Neural progenitor cell (in vitro differentiated cells): Measurements from ENCODE around the gene RPS27L. TPM values are rescaled to one million over a fixed set of nuclear protein-coding genes. Genes with fewer than 3 reads are reported as not detected.

Experiments used
- DNase-seq: peaks from one replicate; pipeline ENCODE4 v3.0.0-alpha.2; 2016; ENCODE audit warnings: low spot score
- H2AFZ ChIP-seq: fragments of 200-600 bp; sonication (generic); replicated peaks from 2 replicates; pipeline ENCODE4 v1.6.1; 2016; ENCODE audit warnings: antibody characterized with exemption
- H3F3A ChIP-seq: fragments of 200-600 bp; sonication (generic); 2 replicates; pipeline ENCODE4 v1.6.1; 2016; ENCODE audit warnings: antibody characterized with exemption, low read depth
- H3K27ac ChIP-seq: fragments of 200-600 bp; sonication (generic); 2 replicates; pipeline ENCODE4 v1.5.1; 2016; ENCODE audit warnings: mild to moderate bottlenecking
- H3K27me3 ChIP-seq: fragments of 200-600 bp; sonication (generic); 2 replicates; pipeline ENCODE4 v1.6.1; 2016; ENCODE audit warnings: mild to moderate bottlenecking, moderate library complexity
- H3K36me3 ChIP-seq: fragments of 200-600 bp; sonication (generic); 2 replicates; pipeline ENCODE4 v1.5.1; 2016
- H3K4me1 ChIP-seq: fragments of 200-600 bp; sonication (generic); 2 replicates; pipeline ENCODE4 v1.6.1; 2016; ENCODE audit warnings: mixed run types
- H3K4me2 ChIP-seq: fragments of 200-600 bp; sonication (generic); 2 replicates; pipeline ENCODE4 v1.6.1; 2016
- H3K4me3 ChIP-seq: fragments of 200-600 bp; sonication (generic); 2 replicates; pipeline ENCODE4 v1.5.1; 2016
- H3K79me2 ChIP-seq: fragments of 200-600 bp; sonication (generic); 2 replicates; pipeline ENCODE4 v1.6.1; 2016; ENCODE audit warnings: low read depth
- H3K9ac ChIP-seq: fragments of 200-600 bp; sonication (generic); 2 replicates; pipeline ENCODE4 v1.6.1; 2016
- H3K9me3 ChIP-seq: fragments of 200-600 bp; sonication (generic); 2 replicates; pipeline ENCODE4 v1.5.1; 2016; ENCODE audit warnings: low read depth
- H4K20me1 ChIP-seq: fragments of 200-600 bp; sonication (generic); 2 replicates; pipeline ENCODE4 v1.6.1; 2016; ENCODE audit warnings: low read depth
- H3K27ac Mint-ChIP-seq: 3 replicates; pipeline ENCODE4 v1.8.0; 2021; ENCODE audit warnings: mixed read lengths
- H3K27me3 Mint-ChIP-seq: 2 replicates; pipeline ENCODE4 v1.8.0; 2022; ENCODE audit warnings: low read depth, mild to moderate bottlenecking, inconsistent platforms, moderate library complexity, mixed read lengths; ENCODE audit not compliant: insufficient read depth
- H3K36me3 Mint-ChIP-seq: 3 replicates; pipeline ENCODE4 v1.8.0; 2021; ENCODE audit warnings: mixed read lengths
- H3K4me1 Mint-ChIP-seq: 3 replicates; pipeline ENCODE4 v1.8.0; 2021; ENCODE audit warnings: mixed read lengths
- H3K4me3 Mint-ChIP-seq: 3 replicates; pipeline ENCODE4 v1.8.0; 2021; ENCODE audit warnings: mild to moderate bottlenecking, moderate library complexity, mixed read lengths
- H3K9me3 Mint-ChIP-seq: 3 replicates; pipeline ENCODE4 v1.8.0; 2020; ENCODE audit warnings: mixed read lengths
- EZH2 ChIP-seq: fragments of 200-600 bp; sonication (generic); IDR thresholded peaks from 2 replicates; pipeline ENCODE4 v1.6.1; 2017; ENCODE audit warnings: antibody characterized with exemption, mild to moderate bottlenecking, moderate library complexity
- EZH2phosphoT487 ChIP-seq: fragments of 200-600 bp; sonication (generic); IDR thresholded peaks from 2 replicates; pipeline ENCODE4 v1.6.1; 2017; ENCODE audit warnings: antibody characterized with exemption
- total RNA-seq: library from RNA; depleted of rRNA; stranded (reverse); fragments of >200 nt; gene quantifications from 2 replicates; pipeline ENCODE4 v1.2.3, GENCODE V29; 2015; ENCODE audit warnings: low replicate concordance
- TF ChIP-seq, protein P1 (sequence below): fragments of 200-600 bp; sonication (generic); IDR thresholded peaks from 2 replicates; pipeline ENCODE4 v1.5.1; 2017; ENCODE audit warnings: antibody characterized with exemption, mild to moderate bottlenecking

Gene RPS27L
- total RNA-seq, 1 donor from 2014 or later = 111 TPM

DNA sequence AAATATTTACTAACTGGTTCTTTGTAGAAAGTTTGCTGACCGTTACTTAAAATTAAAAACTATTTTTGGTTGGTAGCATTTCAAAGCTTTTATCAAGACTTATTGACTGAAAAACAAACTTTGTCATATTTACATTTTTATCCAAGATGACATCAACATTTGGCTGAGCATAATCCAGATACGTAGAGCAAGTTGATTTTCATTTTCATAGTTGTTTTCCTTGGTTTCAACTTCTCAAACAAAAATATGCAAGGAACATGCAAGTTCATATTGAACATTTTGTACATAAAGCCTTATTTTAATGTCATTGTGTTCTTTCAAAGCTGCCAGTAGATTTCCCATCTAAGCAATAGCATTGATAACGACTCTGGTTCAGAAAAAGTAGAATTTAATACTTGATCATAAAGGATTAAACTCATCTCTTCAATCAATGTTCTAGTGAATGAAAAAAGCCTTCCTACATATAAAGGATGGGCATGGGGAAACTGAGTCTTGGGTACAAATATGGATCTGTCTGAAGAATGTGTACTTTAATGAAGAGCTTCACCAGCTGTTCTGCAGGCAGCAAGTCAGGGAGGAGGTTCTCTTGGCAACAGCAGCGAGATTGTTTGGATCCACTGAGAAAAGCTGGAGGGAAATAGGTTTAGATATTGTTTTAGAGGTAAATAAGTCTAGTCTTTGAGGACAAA is 37.7 kb upstream of the RPS27L start:
- H3K79me2 ChIP-seq = peaks cover 98% of the 10 kb centered on the region
- no peaks in the 10 kb centered on the region for H3K36me3 ChIP-seq
- Mint-ChIP-seq H3K36me3 (peaks cover 2% of the 10 kb centered on the region), H3K27me3 (no peaks in the 10 kb centered on the region), H3K27ac (no peak overlapping the region), H3K9me3 (no peaks in the 10 kb centered on the region), H3K4me3 (no peak overlapping the region), H3K4me1 (peaks cover 40% of the 10 kb centered on the region)
- peaks cover 46% of the 10 kb centered on the region for H4K20me1 ChIP-seq
- H3K4me1 ChIP-seq = peaks cover 46% of the 10 kb centered on the region
- H3K4me2 ChIP-seq = no peak overlapping the region
- no peak overlapping the region for H3K9ac ChIP-seq
- H3K4me3 ChIP-seq = no peak overlapping the region
- H3K27me3 ChIP-seq = no peaks in the 10 kb centered on the region
- H3K27ac ChIP-seq = no peak overlapping the region
- H3K9me3 ChIP-seq = no peaks in the 10 kb centered on the region
- TF ChIP-seq EZH2 = no peak
- TF ChIP-seq, protein P1, sequence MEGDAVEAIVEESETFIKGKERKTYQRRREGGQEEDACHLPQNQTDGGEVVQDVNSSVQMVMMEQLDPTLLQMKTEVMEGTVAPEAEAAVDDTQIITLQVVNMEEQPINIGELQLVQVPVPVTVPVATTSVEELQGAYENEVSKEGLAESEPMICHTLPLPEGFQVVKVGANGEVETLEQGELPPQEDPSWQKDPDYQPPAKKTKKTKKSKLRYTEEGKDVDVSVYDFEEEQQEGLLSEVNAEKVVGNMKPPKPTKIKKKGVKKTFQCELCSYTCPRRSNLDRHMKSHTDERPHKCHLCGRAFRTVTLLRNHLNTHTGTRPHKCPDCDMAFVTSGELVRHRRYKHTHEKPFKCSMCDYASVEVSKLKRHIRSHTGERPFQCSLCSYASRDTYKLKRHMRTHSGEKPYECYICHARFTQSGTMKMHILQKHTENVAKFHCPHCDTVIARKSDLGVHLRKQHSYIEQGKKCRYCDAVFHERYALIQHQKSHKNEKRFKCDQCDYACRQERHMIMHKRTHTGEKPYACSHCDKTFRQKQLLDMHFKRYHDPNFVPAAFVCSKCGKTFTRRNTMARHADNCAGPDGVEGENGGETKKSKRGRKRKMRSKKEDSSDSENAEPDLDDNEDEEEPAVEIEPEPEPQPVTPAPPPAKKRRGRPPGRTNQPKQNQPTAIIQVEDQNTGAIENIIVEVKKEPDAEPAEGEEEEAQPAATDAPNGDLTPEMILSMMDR = no peak
- no peak for TF ChIP-seq EZH2phosphoT487
- H3F3A ChIP-seq = no peaks in the 10 kb centered on the region
- no peak overlapping the region for H2AFZ ChIP-seq
- DNase-seq = no peak

DNA sequence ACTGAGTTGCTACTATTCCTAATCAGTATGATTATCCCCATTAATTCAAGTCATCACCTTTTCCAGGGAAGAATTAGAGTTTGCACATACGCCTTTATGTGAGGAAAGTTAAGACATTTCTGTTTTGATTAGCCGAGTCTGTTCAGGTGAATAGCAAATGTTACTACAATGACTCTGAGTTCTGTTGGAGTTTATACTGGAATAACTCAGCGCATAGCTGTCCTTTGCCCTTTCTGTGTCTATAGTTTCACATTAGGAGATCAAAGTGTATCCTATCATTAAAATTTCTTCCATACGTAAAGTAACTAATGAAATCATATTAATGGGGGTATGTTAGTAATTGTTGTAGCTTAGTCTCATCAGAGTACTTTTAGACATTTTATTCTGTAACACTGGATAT is 37.0 kb upstream of the RPS27L start:
- Histone ChIP-seq H2AFZ (no peak overlapping the region), H3K4me1 (peaks cover 46% of the 10 kb centered on the region), H3F3A (no peaks in the 10 kb centered on the region), H4K20me1 (peaks cover 46% of the 10 kb centered on the region), H3K4me3 (no peak overlapping the region), H3K36me3 (no peaks in the 10 kb centered on the region), H3K9ac (peak overlapping the region; percentile 19), H3K4me2 (no peak overlapping the region), H3K9me3 (no peaks in the 10 kb centered on the region), H3K27ac (no peak overlapping the region), H3K27me3 (no peaks in the 10 kb centered on the region), H3K79me2 (peaks cover 94% of the 10 kb centered on the region)
- Mint-ChIP-seq H3K36me3 (peaks cover 2% of the 10 kb centered on the region), H3K4me3 (no peak overlapping the region), H3K27ac (no peak overlapping the region), H3K4me1 (peaks cover 40% of the 10 kb centered on the region), H3K27me3 (no peaks in the 10 kb centered on the region), H3K9me3 (no peaks in the 10 kb centered on the region)
- no peak for TF ChIP-seq EZH2
- no peak for TF ChIP-seq EZH2phosphoT487
- TF ChIP-seq, protein P1 = no peak
- DNase-seq = no peak

DNA sequence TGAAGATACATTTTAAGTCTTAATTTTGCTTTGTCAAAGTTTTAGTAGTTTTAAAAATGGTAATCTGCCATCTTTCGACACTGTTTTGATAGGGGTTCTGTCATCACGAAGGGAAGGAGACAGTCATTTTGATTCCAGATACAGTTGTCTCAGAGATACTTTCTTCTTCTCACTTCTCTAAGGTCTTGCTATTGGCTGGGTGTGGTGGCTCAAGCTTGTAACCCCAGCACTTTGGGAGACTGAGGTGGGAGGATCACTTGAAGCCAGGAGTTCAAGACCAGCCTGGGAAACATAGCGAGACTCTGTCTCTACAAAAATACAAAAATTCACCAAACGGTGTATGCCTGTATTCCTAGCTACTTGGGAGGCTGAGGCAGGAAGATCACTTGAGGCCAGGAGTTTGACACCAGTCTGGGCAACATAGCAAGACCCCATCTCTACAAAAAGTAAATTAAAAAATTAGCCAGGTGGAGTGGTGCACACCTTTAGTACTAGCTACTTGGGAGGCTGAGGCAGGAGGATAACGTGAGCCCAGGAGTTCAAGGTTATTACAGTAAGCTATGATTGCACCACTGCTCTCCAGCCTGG is 35.4 kb upstream of the RPS27L start:
- H3K4me1 Mint-ChIP-seq = peaks cover 54% of the 10 kb centered on the region
- H3K27ac Mint-ChIP-seq = no peak overlapping the region
- no peak overlapping the region for H2AFZ ChIP-seq
- H3K4me2 ChIP-seq = no peak overlapping the region
- H3F3A ChIP-seq = peaks cover 12% of the 10 kb centered on the region
- no peak for DNase-seq
- no peaks in the 10 kb centered on the region for H3K27me3 ChIP-seq
- H3K9me3 ChIP-seq = no peaks in the 10 kb centered on the region
- no peak overlapping the region for H3K4me3 Mint-ChIP-seq
- TF ChIP-seq EZH2 = no peak
- TF ChIP-seq, protein P1 = no peak
- no peak for TF ChIP-seq EZH2phosphoT487
- no peaks in the 10 kb centered on the region for H3K9me3 Mint-ChIP-seq
- H3K4me3 ChIP-seq = no peak overlapping the region
- H3K36me3 ChIP-seq = no peaks in the 10 kb centered on the region
- peaks cover 51% of the 10 kb centered on the region for H3K4me1 ChIP-seq
- no peak overlapping the region for H3K9ac ChIP-seq
- peaks cover 3% of the 10 kb centered on the region for H3K27me3 Mint-ChIP-seq
- H3K36me3 Mint-ChIP-seq = peaks cover 2% of the 10 kb centered on the region
- peaks cover 78% of the 10 kb centered on the region for H3K79me2 ChIP-seq
- H3K27ac ChIP-seq = no peak overlapping the region
- H4K20me1 ChIP-seq = peaks cover 40% of the 10 kb centered on the region
